Measurements from ENCODE around the gene C1orf174. TPM values are rescaled to one million over a fixed set of nuclear protein-coding genes. Genes with fewer than 3 reads are reported as not detected.

Gene C1orf174
- total RNA-seq, 1 donor from 2014 or later: 25.7 TPM

GRCh38 chr1:3895951-3896325 lies 4.1 kb downstream of the C1orf174 start:
- TF ChIP-seq, protein P1, sequence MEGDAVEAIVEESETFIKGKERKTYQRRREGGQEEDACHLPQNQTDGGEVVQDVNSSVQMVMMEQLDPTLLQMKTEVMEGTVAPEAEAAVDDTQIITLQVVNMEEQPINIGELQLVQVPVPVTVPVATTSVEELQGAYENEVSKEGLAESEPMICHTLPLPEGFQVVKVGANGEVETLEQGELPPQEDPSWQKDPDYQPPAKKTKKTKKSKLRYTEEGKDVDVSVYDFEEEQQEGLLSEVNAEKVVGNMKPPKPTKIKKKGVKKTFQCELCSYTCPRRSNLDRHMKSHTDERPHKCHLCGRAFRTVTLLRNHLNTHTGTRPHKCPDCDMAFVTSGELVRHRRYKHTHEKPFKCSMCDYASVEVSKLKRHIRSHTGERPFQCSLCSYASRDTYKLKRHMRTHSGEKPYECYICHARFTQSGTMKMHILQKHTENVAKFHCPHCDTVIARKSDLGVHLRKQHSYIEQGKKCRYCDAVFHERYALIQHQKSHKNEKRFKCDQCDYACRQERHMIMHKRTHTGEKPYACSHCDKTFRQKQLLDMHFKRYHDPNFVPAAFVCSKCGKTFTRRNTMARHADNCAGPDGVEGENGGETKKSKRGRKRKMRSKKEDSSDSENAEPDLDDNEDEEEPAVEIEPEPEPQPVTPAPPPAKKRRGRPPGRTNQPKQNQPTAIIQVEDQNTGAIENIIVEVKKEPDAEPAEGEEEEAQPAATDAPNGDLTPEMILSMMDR (IDR thresholded peaks at IDR 0.05): no peak
- peaks cover 14% of the 10 kb centered on the region for H3K9me3 Mint-ChIP-seq (ENCODE audit: low read depth)
- DNase-seq (ENCODE audit: low spot score): peak; percentile 32
- peaks cover 49% of the 10 kb centered on the region for H3K4me1 Mint-ChIP-seq (ENCODE audit: low read depth)
- peak overlapping the region; percentile 62 for H3K27ac Mint-ChIP-seq (ENCODE audit: unreplicated experiment)
- H3K4me3 Mint-ChIP-seq (ENCODE audit: unreplicated experiment): no peak overlapping the region
- no peaks in the 10 kb centered on the region for H3K27me3 Mint-ChIP-seq (ENCODE audit: low read depth)
- H3K36me3 Mint-ChIP-seq (ENCODE audit: low read depth): peaks cover 5% of the 10 kb centered on the region

GRCh38 chr1:3895279-3895950 lies 4.7 kb downstream of the C1orf174 start:
- Mint-ChIP-seq H3K36me3 (ENCODE audit: low read depth) (peaks cover 10% of the 10 kb centered on the region), H3K27ac (ENCODE audit: unreplicated experiment) (peak overlapping the region; percentile 62), H3K4me3 (ENCODE audit: unreplicated experiment) (peak overlapping the region; percentile 23), H3K4me1 (ENCODE audit: low read depth) (peaks cover 49% of the 10 kb centered on the region), H3K27me3 (ENCODE audit: low read depth) (no peaks in the 10 kb centered on the region), H3K9me3 (ENCODE audit: low read depth) (peaks cover 14% of the 10 kb centered on the region)
- peak; percentile 53 for DNase-seq (ENCODE audit: low spot score)
- TF ChIP-seq, protein P1 (IDR thresholded peaks at IDR 0.05): no peak

DNA sequence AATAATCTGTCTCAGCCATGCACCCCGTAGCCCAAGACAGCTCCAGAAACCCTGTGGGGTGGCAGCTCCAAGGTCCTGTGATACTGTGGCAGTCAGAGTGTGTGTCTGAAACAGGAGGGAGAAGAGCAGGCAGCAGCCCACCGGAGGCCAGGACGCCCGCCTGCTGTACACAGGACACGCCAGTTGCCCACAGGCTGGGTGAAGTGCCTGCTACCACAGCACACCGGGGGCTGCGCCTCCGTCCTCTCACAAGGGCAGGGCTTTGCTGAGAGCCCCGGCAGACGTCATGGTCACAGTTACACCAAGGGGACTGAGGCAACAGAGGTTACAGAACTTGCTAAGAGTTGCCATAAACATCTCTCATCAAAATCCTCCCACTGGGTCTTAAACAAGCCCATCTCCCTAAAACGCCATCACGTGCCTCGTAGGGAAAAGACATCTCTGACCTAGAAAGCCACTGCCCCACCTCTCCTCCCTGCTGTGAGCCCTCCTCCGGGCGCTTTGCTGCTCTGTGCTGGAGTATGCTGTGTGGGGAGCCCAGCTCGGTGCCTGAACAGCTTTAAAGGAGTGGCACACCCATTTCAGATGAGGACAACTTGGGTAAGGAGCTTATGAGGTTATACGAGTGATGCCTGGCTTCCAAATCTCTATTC lies 5.3 kb downstream of the C1orf174 start:
- TF ChIP-seq, protein P1 (IDR thresholded peaks at IDR 0.05): no peak
- no peak overlapping the region for H3K4me3 Mint-ChIP-seq (ENCODE audit: unreplicated experiment)
- DNase-seq (ENCODE audit: low spot score): peak; percentile 88
- H3K36me3 Mint-ChIP-seq (ENCODE audit: low read depth): peaks cover 14% of the 10 kb centered on the region
- peaks cover 14% of the 10 kb centered on the region for H3K9me3 Mint-ChIP-seq (ENCODE audit: low read depth)
- peaks cover 49% of the 10 kb centered on the region for H3K4me1 Mint-ChIP-seq (ENCODE audit: low read depth)
- no peaks in the 10 kb centered on the region for H3K27me3 Mint-ChIP-seq (ENCODE audit: low read depth)
- peak overlapping the region; percentile 62 for H3K27ac Mint-ChIP-seq (ENCODE audit: unreplicated experiment)

- no peak overlapping the region for H3K4me3 Mint-ChIP-seq (ENCODE audit: unreplicated experiment)
- peaks cover 36% of the 10 kb centered on the region for H3K4me1 Mint-ChIP-seq (ENCODE audit: low read depth)
- no peak overlapping the region for H3K27ac Mint-ChIP-seq (ENCODE audit: unreplicated experiment)
- peaks cover 7% of the 10 kb centered on the region for H3K9me3 Mint-ChIP-seq (ENCODE audit: low read depth)
- no peaks in the 10 kb centered on the region for H3K27me3 Mint-ChIP-seq (ENCODE audit: low read depth)
- DNase-seq (ENCODE audit: low spot score): no peak
- H3K36me3 Mint-ChIP-seq (ENCODE audit: low read depth): peaks cover 22% of the 10 kb centered on the region
- TF ChIP-seq, protein P1 (IDR thresholded peaks at IDR 0.05): no peak
Observed at GRCh38 chr1:3893190-3893589, 6.9 kb downstream of the C1orf174 start.

GRCh38 chr1:3892748-3893147 lies 7.3 kb downstream of the C1orf174 start:
- peak; percentile 64 for DNase-seq (ENCODE audit: low spot score)
- Mint-ChIP-seq H3K27me3 (ENCODE audit: low read depth) (no peaks in the 10 kb centered on the region), H3K4me3 (ENCODE audit: unreplicated experiment) (no peak overlapping the region), H3K9me3 (ENCODE audit: low read depth) (peaks cover 4% of the 10 kb centered on the region), H3K27ac (ENCODE audit: unreplicated experiment) (no peak overlapping the region), H3K36me3 (ENCODE audit: low read depth) (peaks cover 25% of the 10 kb centered on the region), H3K4me1 (ENCODE audit: low read depth) (peaks cover 32% of the 10 kb centered on the region)
- TF ChIP-seq, protein P1 (IDR thresholded peaks at IDR 0.05): no peak

Data from chondrocyte (in vitro differentiated cells).